ENCODE data around the gene HDAC10. TPM values are rescaled to one million over a fixed set of nuclear protein-coding genes. Genes with fewer than 3 reads are reported as not detected.

Gene HDAC10
- total RNA-seq, 1 experiment from 2014 or later, result 71.3 TPM

DNA sequence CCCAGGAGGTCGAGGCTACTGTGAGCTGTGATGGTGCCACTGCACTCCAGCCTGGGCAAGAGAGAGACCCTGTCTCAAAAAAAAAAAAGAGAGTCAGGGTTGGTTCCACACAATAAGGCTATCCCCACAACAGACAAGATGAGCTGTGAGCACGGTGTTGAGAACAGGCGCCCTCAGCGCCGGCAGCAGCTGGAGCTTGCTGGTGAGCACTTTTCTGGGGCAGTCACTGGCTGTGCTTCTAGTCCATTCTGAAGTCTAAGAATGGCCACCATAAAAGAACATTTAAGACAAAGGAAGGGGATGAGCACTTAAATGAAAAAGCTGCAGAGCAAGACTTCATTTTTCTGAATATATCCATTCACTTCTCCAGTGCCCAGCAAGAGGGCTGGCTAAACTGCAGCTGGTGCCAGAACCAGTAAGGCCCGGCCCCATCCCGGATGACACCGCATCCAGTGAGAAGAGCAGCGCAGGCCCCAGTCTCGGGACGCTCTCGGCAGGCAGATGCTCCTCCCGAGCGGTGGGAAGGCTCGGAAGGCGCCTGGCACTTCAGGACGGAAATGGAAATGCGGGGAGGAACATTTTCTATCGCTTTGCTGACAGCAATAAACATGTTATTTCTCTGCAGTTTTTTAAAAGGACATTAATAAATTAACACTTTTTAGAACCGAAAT, 18.4 kb downstream of the HDAC10 start:
- no peaks in the 10 kb centered on the region for H3K9me3 ChIP-seq (ENCODE audit: control insufficient read depth, insufficient read depth, low read depth, low read length)
- H3K27me3 ChIP-seq (ENCODE audit: control insufficient read depth, insufficient read depth, low read length), result no peaks in the 10 kb centered on the region
- in situ Hi-C loops (cut with HindIII; ENCODE audit: low pct_unique_long_range_greater_than_20kb, low sequenced_read_pairs) (no loop called here), intact Hi-C loops (cut with micrococcal nuclease; ENCODE audit: unreplicated experiment) (no loop called here)
- no peaks in the 10 kb centered on the region for H3K4me1 ChIP-seq (ENCODE audit: control insufficient read depth, insufficient read depth, low read length)
- ATAC-seq, result no peak
- no peak for DNase-seq (ENCODE audit: low read depth, low spot score)
- no peak overlapping the region for H3K27ac ChIP-seq (ENCODE audit: low read length)
- no TSS peak for BruUV-seq (replicated peaks)
- no peak overlapping the region for H3K4me3 ChIP-seq (ENCODE audit: low read depth in 2 of 2, low read length in 2 of 2)
- ChIA-PET CTCF (interaction anchor here (0.6 kb wide), 1 partner anchor 122 kb away, joined by 4 read pairs; no protein-coding TSS in a partner anchor), POLR2A (no interaction called here)
- TF ChIP-seq TCF7L2 (IDR thresholded peaks at IDR 0.05; ENCODE audit: low read depth, low read length), result no peak
- TF ChIP-seq, protein P1, sequence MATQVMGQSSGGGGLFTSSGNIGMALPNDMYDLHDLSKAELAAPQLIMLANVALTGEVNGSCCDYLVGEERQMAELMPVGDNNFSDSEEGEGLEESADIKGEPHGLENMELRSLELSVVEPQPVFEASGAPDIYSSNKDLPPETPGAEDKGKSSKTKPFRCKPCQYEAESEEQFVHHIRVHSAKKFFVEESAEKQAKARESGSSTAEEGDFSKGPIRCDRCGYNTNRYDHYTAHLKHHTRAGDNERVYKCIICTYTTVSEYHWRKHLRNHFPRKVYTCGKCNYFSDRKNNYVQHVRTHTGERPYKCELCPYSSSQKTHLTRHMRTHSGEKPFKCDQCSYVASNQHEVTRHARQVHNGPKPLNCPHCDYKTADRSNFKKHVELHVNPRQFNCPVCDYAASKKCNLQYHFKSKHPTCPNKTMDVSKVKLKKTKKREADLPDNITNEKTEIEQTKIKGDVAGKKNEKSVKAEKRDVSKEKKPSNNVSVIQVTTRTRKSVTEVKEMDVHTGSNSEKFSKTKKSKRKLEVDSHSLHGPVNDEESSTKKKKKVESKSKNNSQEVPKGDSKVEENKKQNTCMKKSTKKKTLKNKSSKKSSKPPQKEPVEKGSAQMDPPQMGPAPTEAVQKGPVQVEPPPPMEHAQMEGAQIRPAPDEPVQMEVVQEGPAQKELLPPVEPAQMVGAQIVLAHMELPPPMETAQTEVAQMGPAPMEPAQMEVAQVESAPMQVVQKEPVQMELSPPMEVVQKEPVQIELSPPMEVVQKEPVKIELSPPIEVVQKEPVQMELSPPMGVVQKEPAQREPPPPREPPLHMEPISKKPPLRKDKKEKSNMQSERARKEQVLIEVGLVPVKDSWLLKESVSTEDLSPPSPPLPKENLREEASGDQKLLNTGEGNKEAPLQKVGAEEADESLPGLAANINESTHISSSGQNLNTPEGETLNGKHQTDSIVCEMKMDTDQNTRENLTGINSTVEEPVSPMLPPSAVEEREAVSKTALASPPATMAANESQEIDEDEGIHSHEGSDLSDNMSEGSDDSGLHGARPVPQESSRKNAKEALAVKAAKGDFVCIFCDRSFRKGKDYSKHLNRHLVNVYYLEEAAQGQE (IDR thresholded peaks at IDR 0.05; ENCODE audit: insufficient read depth in 1 of 2, low read depth in 2 of 2, low read length in 1 of 2), result no peak
- TF ChIP-seq POLR2AphosphoS5 (IDR thresholded peaks at IDR 0.05; ENCODE audit: low read depth, low read length), result no peak
- no peak for TF ChIP-seq SIN3A (IDR thresholded peaks at IDR 0.05; ENCODE audit: borderline replicate concordance, insufficient read depth, low read depth, low read length)
- TF ChIP-seq, protein P2, sequence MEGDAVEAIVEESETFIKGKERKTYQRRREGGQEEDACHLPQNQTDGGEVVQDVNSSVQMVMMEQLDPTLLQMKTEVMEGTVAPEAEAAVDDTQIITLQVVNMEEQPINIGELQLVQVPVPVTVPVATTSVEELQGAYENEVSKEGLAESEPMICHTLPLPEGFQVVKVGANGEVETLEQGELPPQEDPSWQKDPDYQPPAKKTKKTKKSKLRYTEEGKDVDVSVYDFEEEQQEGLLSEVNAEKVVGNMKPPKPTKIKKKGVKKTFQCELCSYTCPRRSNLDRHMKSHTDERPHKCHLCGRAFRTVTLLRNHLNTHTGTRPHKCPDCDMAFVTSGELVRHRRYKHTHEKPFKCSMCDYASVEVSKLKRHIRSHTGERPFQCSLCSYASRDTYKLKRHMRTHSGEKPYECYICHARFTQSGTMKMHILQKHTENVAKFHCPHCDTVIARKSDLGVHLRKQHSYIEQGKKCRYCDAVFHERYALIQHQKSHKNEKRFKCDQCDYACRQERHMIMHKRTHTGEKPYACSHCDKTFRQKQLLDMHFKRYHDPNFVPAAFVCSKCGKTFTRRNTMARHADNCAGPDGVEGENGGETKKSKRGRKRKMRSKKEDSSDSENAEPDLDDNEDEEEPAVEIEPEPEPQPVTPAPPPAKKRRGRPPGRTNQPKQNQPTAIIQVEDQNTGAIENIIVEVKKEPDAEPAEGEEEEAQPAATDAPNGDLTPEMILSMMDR (IDR thresholded peaks at IDR 0.05), result no peak
- H3K36me3 ChIP-seq (ENCODE audit: control insufficient read depth, insufficient read depth, low read length), result no peaks in the 10 kb centered on the region

DNA sequence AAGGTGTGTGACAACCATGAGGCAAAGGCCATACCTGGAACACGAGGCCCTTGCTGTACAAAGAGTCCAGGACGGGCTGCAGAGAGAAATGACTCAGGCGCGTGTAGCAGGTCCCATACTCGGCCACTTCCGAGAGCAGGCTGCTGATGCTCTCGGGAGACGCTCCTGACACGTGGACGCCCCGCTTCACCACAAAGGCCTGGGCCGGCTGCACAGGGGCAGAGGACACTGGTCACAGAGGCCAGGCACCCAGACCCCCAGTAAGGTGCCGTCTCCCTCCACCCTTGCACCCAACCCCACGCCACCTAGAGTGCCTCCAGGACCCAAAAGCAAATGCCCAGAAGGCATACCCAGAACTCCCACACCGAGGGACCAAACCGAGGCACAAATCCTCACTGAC, 21.7 kb downstream of the HDAC10 start:
- Histone ChIP-seq H3K9me3 (ENCODE audit: control insufficient read depth, insufficient read depth, low read depth, low read length) (no peaks in the 10 kb centered on the region), H3K4me3 (ENCODE audit: low read depth in 2 of 2, low read length in 2 of 2) (no peak overlapping the region), H3K4me1 (ENCODE audit: control insufficient read depth, insufficient read depth, low read length) (no peaks in the 10 kb centered on the region), H3K36me3 (ENCODE audit: control insufficient read depth, insufficient read depth, low read length) (no peaks in the 10 kb centered on the region), H3K27ac (ENCODE audit: low read length) (no peak overlapping the region), H3K27me3 (ENCODE audit: control insufficient read depth, insufficient read depth, low read length) (no peaks in the 10 kb centered on the region)
- no peak for DNase-seq (ENCODE audit: low read depth, low spot score)
- in situ Hi-C loops (cut with HindIII; ENCODE audit: low pct_unique_long_range_greater_than_20kb, low sequenced_read_pairs) (no loop called here), intact Hi-C loops (cut with micrococcal nuclease; ENCODE audit: unreplicated experiment) (no loop called here)
- TF ChIP-seq SIN3A (IDR thresholded peaks at IDR 0.05; ENCODE audit: borderline replicate concordance, insufficient read depth, low read depth, low read length), result no peak
- TF ChIP-seq, protein P1 (IDR thresholded peaks at IDR 0.05; ENCODE audit: insufficient read depth in 1 of 2, low read depth in 2 of 2, low read length in 1 of 2), result no peak
- TF ChIP-seq POLR2AphosphoS5 (IDR thresholded peaks at IDR 0.05; ENCODE audit: low read depth, low read length), result no peak
- TF ChIP-seq, protein P2 (IDR thresholded peaks at IDR 0.05), result no peak
- ChIA-PET CTCF (no interaction called here), POLR2A (no interaction called here)
- ATAC-seq, result no peak
- no TSS peak for BruUV-seq (replicated peaks)
